Suprapubic skin (tissue), 4 donors: ENCODE results near the gene HECW1.

Source experiments
- POLR2A ChIP-seq, 2 donors: fragments of 450-650 bp; IDR thresholded peaks; one replicate each; pipeline ENCODE4 v1.6.1; 2017; ENCODE audit warnings: antibody characterized with exemption in 2 of 2, mild to moderate bottlenecking in 2 of 2, moderate library complexity in 2 of 2
- POLR2AphosphoS5 ChIP-seq, 3 donors: sonication (generic); formaldehyde crosslinking; IDR thresholded peaks; one replicate each; pipeline ENCODE4 v1.6.1; 2017; ENCODE audit warnings: antibody characterized with exemption in 3 of 3
- TF ChIP-seq, protein P1 (sequence below), 2 donors: fragments of 200-600 bp in 1 of 2; fragments of 450-650 bp in 1 of 2; sonication (generic) in 1 of 2; IDR thresholded peaks; one replicate each; pipeline ENCODE4 v1.5.1; 2016 to 2019; ENCODE audit warnings: antibody characterized with exemption in 2 of 2, mild to moderate bottlenecking in 1 of 2, moderate library complexity in 1 of 2

DNA sequence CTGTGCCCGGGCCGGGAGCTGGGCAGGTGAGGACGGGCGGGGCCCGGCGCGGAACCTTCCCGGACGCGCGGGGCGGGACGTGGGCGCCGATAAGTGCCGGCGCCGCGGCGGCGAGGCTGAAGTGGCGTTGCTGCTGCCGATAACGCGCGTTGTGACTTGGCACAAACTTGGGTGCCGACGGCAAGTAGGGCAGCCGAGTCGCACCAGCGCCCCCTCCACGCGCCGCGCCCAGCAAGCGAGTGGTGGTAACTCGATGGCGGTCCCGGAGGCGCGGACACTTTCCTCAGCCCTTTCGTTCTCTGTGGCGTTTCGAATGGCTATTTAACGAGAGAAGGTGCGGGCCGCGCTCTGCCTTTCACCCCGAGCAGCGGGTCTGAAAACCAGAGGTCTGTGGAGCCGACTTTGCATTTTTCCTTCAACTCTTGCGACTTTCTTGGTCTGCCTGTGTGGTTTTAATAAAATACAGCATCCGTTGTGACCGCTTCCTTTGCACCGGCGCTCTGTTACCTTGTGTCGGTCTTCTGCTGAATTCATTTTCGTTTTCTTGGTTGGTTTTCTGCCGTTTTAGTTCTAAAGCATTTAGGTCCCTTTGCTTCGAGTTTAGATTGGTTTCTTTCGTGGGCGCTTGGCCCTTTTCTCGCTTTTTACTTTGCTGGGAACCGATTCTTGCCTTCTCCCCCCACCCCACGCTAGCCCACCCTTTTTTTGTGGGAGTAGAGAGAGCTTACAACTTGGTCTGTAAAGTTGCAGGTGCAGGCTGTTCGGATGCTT is 471.2 kb downstream of the HECW1 start:
- no peak for TF ChIP-seq POLR2A (IDR thresholded peaks at IDR 0.05)
- TF ChIP-seq, protein P1, sequence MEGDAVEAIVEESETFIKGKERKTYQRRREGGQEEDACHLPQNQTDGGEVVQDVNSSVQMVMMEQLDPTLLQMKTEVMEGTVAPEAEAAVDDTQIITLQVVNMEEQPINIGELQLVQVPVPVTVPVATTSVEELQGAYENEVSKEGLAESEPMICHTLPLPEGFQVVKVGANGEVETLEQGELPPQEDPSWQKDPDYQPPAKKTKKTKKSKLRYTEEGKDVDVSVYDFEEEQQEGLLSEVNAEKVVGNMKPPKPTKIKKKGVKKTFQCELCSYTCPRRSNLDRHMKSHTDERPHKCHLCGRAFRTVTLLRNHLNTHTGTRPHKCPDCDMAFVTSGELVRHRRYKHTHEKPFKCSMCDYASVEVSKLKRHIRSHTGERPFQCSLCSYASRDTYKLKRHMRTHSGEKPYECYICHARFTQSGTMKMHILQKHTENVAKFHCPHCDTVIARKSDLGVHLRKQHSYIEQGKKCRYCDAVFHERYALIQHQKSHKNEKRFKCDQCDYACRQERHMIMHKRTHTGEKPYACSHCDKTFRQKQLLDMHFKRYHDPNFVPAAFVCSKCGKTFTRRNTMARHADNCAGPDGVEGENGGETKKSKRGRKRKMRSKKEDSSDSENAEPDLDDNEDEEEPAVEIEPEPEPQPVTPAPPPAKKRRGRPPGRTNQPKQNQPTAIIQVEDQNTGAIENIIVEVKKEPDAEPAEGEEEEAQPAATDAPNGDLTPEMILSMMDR (IDR thresholded peaks at IDR 0.05), result no peak
- TF ChIP-seq POLR2AphosphoS5 (IDR thresholded peaks at IDR 0.05), result no peak
